Amygdala (tissue), 56 donors: ENCODE measurements around the gene LCE1D.

Source experiments
- DNase-seq, 56 donors: peaks; one replicate each; lab custom pipeline; 2025; lab: John Stamatoyannopoulos, UW

The LCE1D gene

GRCh38 chr1:152811050-152811449 lies 14.5 kb downstream of the LCE1D start:
- DNase-seq = no peak

DNA sequence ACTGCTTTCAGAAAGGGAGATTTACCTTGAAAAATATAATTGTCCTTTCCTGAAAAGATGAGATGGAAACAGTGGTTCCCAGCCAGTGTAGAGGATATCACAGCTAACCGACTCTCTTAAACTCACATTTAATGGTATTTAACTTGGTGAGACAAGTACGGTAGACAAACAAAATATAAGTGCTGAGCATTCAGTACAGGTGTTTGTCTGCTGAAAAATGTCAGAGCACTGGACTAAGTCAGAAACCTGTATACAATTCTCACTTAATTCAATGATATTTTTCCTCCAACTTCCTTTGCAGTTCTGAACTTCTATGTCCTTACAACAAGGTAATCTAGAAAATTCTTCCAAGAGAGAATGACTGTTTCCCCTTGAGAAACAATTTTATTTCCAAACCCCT lies 15.2 kb downstream of the LCE1D start, which contains the start of gene LCE1B:
Gene LCE1B, plus strand, starts transcription at position 301 of the 400 bp plus-strand sequence. CDS start 476 bp downstream, outside the sequence.
- DNase-seq = no peak

GRCh38 chr1:152817309-152817708 lies 20.8 kb downstream of the LCE1D start:
- DNase-seq = no peak

GRCh38 chr1:152823294-152823693 lies 26.8 kb downstream of the LCE1D start:
- no peak for DNase-seq

DNA sequence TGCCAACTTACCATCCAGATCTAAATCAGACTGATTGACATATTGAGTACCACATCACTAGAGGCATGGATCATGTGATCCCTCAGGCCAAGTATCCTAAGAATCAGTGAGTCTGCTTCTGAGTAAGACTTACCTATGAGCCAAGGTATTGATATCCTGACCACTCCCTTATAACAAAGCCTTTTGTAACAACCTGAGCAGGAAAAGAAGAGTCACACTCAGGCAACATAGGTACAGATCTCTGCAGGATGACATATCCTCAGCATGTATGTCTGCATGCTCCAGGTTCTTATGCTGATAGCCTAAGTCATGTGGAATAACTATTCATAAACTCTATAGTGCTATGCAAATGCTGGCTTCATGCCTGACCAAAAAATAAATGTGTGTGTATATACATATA lies 28.4 kb downstream of the LCE1D start:
- DNase-seq = no peak

GRCh38 chr1:152827173-152827572 lies 30.7 kb downstream of the LCE1D start, which contains the start of gene LCE1A:
LCE1A (plus strand) TSS chr1:152827473; CDS start chr1:152827473, 0 bp downstream.
- no peak for DNase-seq

DNA sequence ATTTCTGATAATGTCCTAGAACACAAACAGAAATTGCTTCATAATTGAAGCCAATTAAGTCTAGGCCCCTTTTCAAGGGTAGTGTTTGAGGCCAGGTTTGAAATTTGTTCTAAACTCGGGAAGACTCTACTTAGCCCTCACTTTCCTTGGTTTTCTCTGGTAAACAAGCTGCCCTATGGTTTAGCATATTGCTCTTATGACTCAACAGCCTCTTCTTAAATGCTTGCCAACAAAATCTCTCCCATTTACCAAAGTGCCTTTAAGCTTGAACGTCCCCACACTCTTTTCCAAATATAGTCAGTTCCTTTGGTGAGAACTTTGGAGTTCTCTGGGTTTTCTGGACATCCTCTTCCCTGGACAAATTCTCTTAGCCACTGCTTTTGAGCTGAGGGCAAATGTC lies 40.3 kb downstream of the LCE1D start:
- DNase-seq = no peak

DNA sequence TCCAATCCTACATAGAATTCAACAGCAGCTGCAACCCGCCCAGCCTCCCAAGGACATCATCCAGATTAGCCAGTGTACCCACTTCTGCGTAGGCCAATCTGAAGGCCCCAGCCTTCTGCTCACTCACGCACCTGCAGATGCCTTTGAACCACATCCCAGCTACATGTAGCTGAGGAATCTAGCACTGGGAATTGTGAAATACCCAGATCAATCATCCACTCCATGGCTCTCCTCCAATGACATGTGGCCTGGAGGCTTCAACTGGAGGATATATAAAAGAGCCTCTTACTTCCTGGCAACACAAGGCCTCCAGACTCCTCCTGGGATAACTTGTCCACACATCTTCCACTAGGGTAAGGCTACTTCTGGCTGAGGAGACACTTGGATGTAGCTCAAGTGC lies 46.0 kb downstream of the LCE1D start, which contains the start of gene LCE6A:
Gene LCE6A, plus strand, starts transcription at position 301 of the 400 bp plus-strand sequence. CDS start 665 bp downstream, outside the sequence.
- no peak for DNase-seq
